HL-60/S4 treated with retinoic acid at 250 ng/mL for 4 days and 3 days (cell line): ENCODE data around the gene SOAT2.
"Not testable (repeated sequence)": the region's sequence is repeated elsewhere in the genome, so short reads cannot be mapped to it uniquely, and the experiment has no call there.

ENCODE experiments used
- in situ Hi-C: fragments of 300-500 bp; cut with MboI; formaldehyde crosslinking; loops from 2 replicates; pipeline ENCODE4 v1.7.0; 2022; ENCODE audit warnings: low sequenced_read_pairs

The SOAT2 gene

DNA sequence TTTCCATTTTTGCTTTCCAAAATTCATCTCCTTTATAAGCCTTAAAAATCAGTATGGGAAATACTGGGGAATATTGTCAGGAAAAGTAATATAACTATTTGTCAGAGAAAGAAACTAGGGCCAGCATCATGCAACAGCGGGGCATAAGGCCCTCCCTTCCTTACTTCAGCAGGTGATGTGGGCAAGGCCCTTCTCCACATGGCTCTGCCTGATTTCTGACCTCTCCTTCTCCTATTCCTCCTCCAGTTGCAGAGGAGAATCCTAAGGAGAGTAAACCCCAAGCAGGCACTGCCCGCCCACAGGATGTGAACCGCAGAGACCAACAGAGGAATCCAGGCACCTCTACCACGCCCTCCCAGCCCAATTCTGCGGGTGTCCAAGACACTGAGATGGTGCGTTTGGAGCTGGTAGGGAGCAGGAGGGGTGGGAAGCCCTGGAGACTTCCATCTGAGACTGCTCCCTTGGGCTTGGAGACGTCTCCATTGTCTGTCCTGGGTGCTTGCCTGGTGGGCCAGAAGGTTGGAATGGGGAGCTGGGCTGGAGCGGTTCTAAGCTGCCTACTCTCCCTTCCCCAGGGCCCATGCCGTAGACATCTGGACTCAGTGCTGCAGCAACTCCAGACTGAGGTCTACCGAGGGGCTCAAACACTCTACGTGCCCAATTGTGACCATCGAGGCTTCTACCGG lies 2.7 kb upstream of the SOAT2 start:
- in situ Hi-C loops = no loop called here

DNA sequence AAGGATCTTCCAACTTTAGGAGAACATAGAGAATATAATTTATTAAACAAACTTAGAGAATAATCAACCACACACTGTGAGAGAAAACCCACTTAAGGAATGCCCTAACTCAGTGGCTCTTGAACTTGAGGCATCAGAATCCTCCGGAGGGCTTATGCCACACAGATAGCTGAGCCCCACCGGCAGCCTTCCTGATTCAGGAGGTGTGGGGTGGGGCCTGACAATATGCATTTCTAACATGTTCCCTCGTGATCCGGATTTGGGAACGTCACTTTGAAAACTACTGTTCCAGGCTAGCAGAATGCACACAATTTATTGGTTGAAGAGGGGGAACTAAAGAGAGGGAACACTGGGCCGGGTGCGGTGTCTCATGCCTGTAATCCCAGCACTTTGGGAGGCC lies 2.0 kb upstream of the SOAT2 start:
- in situ Hi-C loops = no loop called here

DNA sequence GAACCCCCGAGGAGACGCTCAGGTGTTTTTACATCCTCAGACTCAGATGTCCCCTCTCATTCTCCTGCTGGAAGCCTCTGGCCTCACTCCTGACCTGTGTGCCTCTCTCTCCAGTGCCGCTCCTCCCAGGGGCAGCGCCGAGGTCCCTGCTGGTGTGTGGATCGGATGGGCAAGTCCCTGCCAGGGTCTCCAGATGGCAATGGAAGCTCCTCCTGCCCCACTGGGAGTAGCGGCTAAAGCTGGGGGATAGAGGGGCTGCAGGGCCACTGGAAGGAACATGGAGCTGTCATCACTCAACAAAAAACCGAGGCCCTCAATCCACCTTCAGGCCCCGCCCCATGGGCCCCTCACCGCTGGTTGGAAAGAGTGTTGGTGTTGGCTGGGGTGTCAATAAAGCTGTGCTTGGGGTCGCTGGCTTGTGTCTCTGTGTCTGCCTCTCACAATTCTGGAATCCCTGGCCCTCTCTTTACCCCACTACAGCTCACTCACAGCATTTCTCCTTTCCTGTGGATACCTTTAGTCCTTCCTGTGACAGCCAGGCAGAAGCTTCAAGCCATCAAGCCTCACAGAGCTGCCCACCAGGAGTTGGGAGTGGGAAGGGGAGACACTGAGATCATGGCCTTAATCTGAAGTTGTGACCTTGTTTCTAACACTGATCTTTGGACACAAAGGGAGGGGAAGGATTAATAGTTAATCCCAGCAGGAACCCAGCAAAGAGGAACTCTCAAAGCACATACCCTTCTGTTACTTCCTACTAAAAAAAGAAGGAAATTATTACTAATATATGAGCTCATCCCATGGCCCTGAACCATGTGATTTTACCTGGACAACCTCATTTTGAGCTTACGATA lies 1.1 kb upstream of the SOAT2 start:
- in situ Hi-C loops = no loop called here

DNA sequence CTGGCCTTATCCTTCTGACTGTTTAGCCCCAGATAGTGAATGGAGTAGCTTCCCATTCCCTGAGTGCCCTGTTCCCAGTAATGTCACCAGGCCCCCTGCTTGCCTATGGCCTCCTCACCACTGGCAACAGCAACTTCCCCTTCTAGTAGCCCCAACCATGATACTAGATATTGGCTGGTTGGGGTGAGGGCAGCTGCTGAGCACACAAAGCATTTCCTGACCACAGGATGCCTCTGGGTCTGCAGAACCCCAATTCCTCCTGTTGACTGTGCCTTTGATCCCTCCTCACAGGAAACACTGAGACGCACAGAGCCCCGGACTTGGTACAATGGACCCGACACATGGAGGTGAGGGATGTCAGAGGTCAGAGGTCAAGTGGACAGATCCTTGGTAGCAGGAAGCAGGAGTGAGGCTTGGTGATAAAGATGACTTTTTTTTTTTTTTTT lies 597 bp downstream of the SOAT2 start:
- in situ Hi-C loops = no loop called here

DNA sequence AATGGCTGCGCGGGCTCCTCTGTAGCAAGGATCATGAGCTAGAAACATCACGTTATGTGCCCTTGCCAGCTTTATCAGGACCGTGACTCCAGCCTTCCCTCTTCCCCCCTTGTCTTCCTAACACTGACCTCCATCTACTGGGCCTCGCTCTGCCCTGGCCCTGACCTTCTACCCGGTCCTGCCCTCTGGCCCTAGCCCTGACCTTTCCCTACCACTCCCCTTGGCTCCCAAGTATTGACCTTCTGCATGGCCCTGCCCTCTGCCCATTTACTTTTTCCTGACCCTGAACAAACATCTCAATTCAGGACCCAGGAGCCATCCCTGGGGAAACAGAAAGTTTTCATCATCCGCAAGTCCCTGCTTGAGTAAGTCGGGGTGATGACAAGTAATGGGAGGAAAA lies 2.0 kb downstream of the SOAT2 start:
- in situ Hi-C loops = no loop called here

DNA sequence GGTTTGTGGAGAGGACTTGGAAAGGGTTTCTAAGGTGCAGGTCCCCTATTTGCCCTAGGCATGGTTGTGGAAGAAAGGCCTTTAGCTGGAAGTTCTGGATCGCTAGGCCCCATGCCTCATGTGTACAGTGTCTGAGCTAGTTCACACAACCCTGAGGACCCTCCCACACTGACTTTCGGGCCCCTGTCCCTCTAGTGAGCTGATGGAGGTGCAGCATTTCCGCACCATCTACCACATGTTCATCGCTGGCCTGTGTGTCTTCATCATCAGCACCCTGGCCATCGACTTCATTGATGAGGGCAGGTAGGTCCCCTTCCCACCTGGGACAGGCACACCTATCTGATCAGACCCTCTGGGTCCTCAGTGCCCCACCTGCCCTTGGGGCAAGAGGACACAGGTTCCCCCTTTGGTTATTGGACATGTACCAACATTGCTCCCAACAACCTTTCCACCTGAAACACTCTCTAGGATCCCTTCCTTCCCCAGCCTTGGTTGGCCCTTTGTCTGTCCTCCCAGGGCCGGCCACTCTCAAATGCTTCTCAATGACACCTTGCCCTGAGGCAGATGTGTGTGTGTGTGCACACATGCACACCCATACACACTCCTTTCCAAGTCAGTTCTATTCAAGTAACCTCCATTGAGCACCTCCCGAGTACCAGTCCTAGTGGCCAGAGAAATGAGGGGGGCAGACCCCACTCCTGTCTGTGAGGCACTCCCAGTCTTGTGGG lies 2.6 kb downstream of the SOAT2 start:
- in situ Hi-C loops = no loop called here

DNA sequence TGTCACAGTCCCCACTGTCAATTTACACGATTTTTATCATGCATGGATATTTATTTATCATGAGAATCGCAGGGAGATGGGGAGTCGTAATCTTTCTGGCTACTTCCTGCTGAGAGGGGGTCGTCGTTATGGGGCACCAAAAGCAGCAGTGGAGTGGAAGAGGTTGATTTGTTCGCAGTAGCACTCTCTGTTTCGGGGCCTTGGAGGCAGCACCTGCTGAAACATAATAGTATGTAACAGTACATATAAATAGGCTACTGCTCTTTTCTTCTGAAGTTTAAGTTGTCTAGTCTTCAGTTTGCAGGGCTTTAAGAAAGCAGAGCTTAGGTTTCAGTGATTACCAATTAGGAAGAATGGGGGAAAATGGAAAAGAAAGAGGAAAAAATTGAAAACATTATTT lies 3.8 kb downstream of the SOAT2 start:
- in situ Hi-C loops = no loop called here

DNA sequence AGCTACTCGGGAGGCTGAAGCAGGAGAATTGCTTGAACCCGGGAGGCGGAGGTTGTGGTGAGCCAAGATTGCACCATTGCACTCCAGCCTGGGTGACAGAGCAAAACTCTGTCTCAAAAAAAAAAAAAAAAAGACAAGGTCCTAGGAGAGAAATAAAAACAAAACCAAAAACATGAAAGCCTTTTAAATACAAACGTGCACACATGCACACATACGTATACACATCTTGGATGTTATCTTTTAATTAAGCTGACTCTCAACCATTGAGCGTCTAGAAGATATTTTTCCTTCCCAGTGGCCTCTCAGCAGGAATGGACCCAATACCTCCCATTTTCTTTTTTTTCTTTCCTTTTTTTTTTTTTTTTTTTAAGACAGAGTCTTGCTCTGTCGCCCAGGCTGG lies 9.1 kb downstream of the SOAT2 start:
- in situ Hi-C loops = not testable (repeated sequence)

DNA sequence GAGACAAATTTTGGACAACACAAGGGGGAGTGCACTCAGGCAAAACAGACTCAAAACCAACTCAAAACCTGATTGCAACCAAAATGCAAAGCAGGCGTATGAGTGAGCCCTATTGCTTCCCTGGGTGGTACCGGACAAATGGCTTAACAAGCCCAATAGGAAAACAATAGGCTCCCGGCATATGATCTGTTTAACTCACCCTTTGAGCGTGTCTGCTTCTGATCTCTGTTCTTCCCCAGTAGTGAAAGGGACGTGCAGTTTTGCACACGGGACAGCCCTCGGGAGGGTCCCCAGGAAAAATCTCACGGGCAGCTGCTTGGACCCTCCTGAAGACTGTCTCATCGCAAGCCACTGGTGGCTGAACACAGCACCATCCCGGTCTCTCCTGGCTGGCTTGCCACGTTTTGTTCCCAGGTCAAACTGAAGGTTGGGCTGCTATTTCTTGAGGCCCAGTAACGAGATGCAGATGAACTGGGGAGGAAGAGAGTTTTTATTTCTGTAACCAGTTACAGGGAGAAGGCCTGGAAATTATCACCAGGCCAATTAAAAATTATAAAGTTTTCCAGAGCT lies 9.9 kb downstream of the SOAT2 start:
- in situ Hi-C loops = no loop called here

DNA sequence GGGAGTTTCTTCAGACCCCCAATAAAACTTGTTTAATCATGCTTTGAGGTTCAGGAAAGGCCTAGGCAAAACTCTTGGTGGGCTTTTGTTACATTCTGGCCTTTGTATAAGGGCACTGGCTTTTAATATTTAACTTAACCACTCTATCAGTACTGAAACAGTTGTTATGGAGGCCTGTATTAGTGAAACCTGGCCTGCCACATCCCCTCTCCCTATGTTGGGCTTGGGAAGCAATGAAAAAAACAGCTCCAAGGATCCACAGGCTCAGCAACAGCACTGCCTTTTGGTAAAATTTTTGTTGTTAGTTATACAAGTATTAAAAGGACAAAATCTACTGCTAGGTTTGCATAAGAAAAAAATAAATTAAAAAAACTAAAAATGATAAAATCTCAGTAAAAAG lies 10.7 kb downstream of the SOAT2 start:
- in situ Hi-C loops = no loop called here

DNA sequence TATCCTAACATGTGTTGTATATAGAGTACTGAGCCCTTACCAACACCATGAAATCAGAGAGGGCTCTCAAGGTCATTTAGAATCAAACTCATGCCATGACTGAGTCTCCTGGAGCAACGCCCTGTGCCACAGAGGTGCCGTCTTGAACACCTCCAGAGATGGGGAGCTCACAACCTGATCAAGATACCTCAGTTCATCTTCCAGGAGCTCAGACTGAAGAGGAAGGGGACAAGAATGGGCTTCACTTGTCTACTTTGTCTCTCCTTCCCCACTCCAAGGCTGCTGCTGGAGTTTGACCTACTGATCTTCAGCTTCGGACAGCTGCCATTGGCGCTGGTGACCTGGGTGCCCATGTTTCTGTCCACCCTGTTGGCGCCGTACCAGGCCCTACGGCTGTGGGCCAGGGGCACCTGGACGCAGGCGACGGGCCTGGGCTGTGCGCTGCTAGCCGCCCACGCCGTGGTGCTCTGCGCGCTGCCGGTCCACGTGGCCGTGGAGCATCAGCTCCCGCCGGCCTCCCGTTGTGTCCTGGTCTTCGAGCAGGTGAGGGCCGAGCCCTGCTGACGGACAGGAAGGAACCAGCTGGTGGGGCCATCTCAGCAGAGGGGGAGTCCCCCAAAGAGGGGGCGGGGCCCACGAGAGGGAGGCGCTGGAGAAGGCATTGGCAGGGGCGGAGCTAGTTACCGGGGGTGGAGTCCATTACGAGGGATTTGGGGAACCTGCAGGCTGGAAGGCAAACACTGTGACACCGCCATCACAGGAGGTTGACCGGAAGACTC lies 12.0 kb downstream of the SOAT2 start:
- in situ Hi-C loops = no loop called here

DNA sequence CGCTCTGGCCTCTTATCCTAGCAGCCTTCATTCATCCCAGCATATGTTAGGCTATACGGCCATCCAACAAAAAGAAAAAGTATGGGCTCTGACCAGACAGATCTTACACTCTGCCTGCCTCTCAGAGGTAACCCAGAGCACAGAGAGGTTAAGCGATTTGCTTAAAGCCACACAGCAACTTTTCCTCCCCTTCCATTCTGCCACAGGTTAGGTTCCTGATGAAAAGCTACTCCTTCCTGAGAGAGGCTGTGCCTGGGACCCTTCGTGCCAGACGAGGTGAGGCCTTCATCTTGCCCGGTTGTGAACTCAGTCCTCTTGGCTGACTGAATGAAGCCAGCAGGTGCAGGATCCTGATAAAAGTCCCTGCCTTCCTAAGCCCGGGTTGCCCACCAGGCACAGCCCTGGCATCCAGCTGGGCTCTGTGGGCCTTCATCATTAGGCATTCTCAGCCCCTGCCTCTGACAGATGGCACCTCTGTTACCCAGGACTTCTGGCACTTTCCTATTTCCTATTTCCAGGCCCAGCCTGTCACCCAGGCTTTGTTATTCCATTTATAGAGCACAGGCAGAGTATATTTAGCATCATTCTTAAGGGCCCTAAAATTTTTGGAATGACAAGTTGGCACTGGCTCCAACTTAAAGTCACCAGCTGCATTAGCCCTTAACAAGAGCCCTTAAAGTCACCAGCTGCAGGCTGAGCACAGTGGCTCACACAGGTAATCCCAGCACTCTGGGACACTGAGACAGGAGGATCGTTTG lies 12.8 kb downstream of the SOAT2 start:
- in situ Hi-C loops = no loop called here

DNA sequence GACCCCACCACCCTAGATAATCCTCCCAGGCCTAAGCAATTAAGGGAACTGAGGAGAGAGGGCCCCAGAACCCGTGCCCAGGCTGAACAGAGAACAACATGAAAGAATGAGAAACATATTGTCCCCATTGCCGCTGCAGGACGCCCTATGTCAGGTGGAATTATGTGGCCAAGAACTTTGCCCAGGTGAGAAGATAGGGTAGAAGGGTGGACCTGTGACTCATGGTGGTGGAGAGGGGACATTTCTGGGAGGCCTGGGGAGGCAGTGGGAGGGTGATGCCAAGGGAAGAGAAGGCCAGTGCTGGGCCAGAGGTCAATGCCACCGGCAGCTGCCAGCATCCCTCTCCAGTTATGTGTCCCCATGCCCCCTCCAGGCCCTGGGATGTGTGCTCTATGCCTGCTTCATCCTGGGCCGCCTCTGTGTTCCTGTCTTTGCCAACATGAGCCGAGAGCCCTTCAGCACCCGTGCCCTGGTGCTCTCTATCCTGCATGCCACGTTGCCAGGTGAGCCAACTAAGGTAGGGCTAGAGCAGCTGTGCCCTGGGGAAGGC lies 15.5 kb downstream of the SOAT2 start:
- in situ Hi-C loops = no loop called here

DNA sequence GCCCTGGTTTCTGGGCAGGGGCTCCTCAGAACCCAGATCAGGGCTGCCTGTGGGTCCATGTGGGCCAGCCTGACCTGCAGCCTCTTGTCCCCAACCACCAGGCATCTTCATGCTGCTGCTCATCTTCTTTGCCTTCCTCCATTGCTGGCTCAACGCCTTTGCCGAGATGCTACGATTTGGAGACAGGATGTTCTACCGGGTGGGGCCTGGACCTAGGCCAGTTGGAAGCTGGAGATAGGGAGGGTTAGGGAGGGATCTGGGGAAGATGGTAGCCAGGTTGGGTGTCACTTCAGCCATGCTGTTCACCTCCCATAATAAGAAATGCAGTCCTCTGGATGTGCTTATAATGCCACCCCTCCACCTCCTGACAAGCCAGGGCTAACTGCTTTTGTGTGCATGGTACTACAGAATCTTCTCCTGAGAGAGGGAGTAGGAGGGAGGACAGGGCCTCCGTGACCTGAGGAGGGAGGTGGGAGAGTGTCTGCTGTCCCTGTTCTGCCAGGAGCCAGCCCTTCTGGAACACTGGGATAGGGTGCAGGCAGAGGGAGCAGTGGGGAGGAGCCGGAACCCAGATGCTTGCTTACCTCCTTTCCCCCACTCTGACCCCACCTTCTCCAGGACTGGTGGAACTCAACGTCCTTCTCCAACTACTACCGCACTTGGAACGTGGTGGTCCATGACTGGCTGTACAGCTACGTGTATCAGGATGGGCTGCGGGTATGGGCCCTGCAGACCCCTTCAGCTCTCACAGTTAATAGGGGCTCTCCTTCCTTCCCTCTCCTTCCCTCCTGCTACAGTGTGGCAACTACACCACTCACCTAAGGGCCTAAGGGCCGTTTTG lies 17.6 kb downstream of the SOAT2 start:
- in situ Hi-C loops = no loop called here

DNA sequence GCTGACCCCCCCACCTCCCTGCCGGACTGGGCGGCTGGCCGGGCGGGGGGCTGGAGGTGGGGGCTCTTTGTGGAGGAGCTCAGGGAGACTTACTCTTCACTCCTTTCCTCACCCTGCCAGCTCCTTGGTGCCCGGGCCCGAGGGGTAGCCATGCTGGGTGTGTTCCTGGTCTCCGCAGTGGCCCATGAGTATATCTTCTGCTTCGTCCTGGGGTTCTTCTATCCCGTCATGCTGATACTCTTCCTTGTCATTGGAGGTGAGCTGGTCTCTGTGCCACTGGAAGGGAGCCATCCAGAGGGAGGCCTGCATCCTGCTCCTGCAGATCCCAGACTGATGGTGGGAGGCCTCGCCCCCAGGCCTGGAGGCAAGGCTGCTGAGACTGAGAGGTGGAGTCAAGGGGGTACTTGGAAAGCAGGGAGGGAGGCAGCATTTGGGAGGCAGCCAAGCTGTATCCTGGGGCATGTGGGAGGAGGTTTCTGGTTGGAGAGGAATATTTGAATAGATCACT lies 19.7 kb downstream of the SOAT2 start:
- in situ Hi-C loops = no loop called here

DNA sequence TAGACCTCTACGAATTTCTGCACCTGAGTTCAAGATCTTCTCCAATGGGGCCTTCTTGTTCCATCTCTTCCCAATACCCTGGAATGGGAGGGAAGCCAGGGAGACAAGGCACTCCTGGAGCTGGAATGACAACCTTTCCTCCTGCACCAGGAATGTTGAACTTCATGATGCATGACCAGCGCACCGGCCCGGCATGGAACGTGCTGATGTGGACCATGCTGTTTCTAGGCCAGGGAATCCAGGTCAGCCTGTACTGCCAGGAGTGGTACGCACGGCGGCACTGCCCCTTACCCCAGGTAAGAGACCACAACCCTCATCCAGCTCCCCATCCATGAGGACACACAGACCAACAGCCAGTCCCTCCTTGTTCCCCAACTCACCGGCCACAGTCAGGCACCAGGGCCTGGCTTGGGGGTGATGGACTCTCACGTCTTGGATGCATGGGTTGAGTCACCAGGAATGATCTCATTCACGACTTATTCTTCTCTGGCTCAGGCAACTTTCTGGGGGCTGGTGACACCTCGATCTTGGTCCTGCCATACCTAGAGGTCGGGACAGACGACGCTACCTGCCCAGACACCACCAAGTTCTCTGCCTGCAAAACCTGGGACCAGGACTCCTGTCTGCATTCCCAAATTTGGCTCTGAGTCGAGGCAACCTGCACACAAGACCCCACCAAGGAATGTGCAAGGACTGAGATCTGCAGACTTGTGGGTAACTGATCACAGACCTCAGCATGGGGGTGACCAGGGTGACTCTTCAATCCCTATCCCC lies 20.5 kb downstream of the SOAT2 start:
- in situ Hi-C loops = no loop called here

DNA sequence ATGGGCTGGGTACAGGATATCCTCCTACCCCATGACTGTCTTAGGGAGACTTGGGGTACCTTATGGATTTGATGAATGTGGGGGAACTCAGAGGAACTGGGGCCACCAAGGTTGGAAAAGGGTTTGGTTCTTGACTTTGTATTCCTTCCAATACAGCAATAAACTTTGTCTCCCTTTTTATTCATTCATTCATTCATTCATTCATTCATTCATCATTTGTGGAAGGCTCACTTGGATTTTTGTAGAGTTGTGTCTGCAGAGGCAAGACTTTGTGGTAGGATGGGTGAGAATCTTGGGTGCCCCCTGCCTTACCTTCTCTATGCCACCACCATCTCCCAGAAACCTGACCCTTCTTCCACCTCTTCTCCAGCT lies 21.1 kb downstream of the SOAT2 start:
- in situ Hi-C loops = no loop called here

DNA sequence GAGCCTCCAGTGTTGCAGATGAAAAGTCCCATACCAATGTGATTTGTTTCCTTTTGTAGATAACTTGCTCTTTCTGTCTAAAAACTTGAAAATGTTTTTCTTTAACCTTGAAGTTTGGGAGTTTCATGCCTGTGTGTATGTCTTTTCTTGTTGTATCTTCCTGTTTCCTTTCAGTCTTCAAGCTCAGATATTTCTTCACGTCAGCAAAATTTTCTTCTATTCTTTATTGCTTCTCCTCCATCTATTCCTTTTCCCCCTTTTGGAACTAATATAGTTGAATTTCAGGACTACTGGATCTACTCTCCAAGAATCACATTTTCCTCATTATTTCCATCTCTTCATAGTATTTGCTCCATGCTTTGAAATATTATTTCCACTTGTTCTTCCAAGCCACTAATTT lies 23.9 kb downstream of the SOAT2 start:
- in situ Hi-C loops = no loop called here
